GM19455 (cell line): Measurements from ENCODE around the gene FXR1.
"Not testable (repeated sequence)": the region's sequence is repeated elsewhere in the genome, so short reads cannot be mapped to it uniquely, and the experiment has no call there.

ENCODE experiments used
- ATAC-seq: cut with Tn5 transposase; IDR thresholded peaks from one replicate; pipeline ENCODE4 v1.9.1; 2021; ENCODE audit not compliant: unreplicated experiment

Gene FXR1

GRCh38 chr3:181003469-181003868 is 91.0 kb downstream of the FXR1 start:
- not testable (repeated sequence) for ATAC-seq

- no peak for ATAC-seq
Observed at GRCh38 chr3:181006541-181006940, 94.1 kb downstream of the FXR1 start.

GRCh38 chr3:181007262-181007661 is 94.8 kb downstream of the FXR1 start:
- ATAC-seq = no peak

GRCh38 chr3:181008796-181009195 is 96.3 kb downstream of the FXR1 start:
- no peak for ATAC-seq

GRCh38 chr3:181009225-181009624 is 96.8 kb downstream of the FXR1 start:
- ATAC-seq = no peak

GRCh38 chr3:181017690-181018089 is 105.2 kb downstream of the FXR1 start:
- no peak for ATAC-seq

- no peak for ATAC-seq
Observed at GRCh38 chr3:181025204-181025603, 112.7 kb downstream of the FXR1 start.

- no peak for ATAC-seq
Observed at GRCh38 chr3:181030948-181031347, 118.5 kb downstream of the FXR1 start.
